ENCODE measurements around the gene ACLY. TPM values are rescaled to one million over a fixed set of nuclear protein-coding genes. Genes with fewer than 3 reads are reported as not detected.
A peak's percentile ranks its signal among the peaks of the same experiment; 100 is the strongest.

Gene ACLY
- total and polyA plus RNA-seq, 2 of the 13 experiments (the other 11 are each of a cell fraction or from before 2014, with no cell fraction given) = 111 to 218 TPM

GRCh38 chr17:41957031-41957868 is 38.5 kb upstream of the ACLY start (continued):
- TF ChIP-seq PBX3 (CRISPR knock-in tag; IDR thresholded peaks at IDR 0.05; ENCODE audit: borderline replicate concordance) (no peak), ZNF800 (CRISPR knock-in tag; IDR thresholded peaks at IDR 0.05) (0 out of 2 replicates have a peak, but pooled peaks have one; percentile 28), NR2F6 (IDR thresholded peaks at IDR 0.05) (no peak; the same call in 1 of the 2 replicates), NR2F6 (CRISPR knock-in tag; IDR thresholded peaks at IDR 0.05) (peak; percentile 32; the same call in 1 of the 2 replicates), U2AF2 (IDR thresholded peaks at IDR 0.05; ENCODE audit: low read depth, low read length) (no peak), THAP11 (CRISPR knock-in tag; IDR thresholded peaks at IDR 0.05) (peak; percentile 63; the same call in 1 of the 2 replicates), PRDM10 (CRISPR knock-in tag; IDR thresholded peaks at IDR 0.05; ENCODE audit: low read depth) (peak; percentile 37; the same call in 1 of the 2 replicates), ZNF317 (CRISPR knock-in tag; IDR thresholded peaks at IDR 0.05) (0 out of 2 replicates have a peak, but pooled peaks have one; percentile 26), ARNT2 (CRISPR knock-in tag; IDR thresholded peaks at IDR 0.05; ENCODE audit: low read depth) (peak; percentile 53; the same call in 1 of the 2 replicates), PRDM4 (CRISPR knock-in tag; IDR thresholded peaks at IDR 0.05; ENCODE audit: borderline replicate concordance) (no peak), ZNF615 (CRISPR knock-in tag; IDR thresholded peaks at IDR 0.05; ENCODE audit: borderline replicate concordance) (no peak), SYNCRIP (IDR thresholded peaks at IDR 0.05; ENCODE audit: insufficient read depth, low read depth, low read length) (no peak), ARNTL (CRISPR knock-in tag; IDR thresholded peaks at IDR 0.05) (no peak), ZMAT5 (CRISPR knock-in tag; IDR thresholded peaks at IDR 0.05; ENCODE audit: borderline replicate concordance, low read depth) (no peak), SETDB1 (CRISPR knock-in tag; IDR thresholded peaks at IDR 0.05; ENCODE audit: borderline replicate concordance) (no peak), ZNF7 (CRISPR knock-in tag; IDR thresholded peaks at IDR 0.05) (no peak), TEAD3 (CRISPR knock-in tag; optimal IDR thresholded peaks at IDR 0.05; ENCODE audit: borderline replicate concordance) (peak; percentile 95), DDIT3 (CRISPR knock-in tag; IDR thresholded peaks at IDR 0.05) (no peak)

Measured in HepG2 (cell line).